Liver (tissue), 9 donors: ENCODE data around the gene COL19A1. TPM values are rescaled to one million over a fixed set of nuclear protein-coding genes. Genes with fewer than 3 reads are reported as not detected.

Experiments used
- DNase-seq: peaks from one replicate; pipeline ENCODE4 v3.0.0-alpha.2; 2017; ENCODE audit warnings: low spot score
- H3K27ac ChIP-seq, 2 donors: one replicate each; pipeline ENCODE4 v1.7.0; 2013; ENCODE audit warnings: inconsistent platforms in 2 of 2, low read length in 2 of 2, control low read depth in 1 of 2, low read depth in 1 of 2, mild to moderate bottlenecking in 1 of 2
- H3K27me3 ChIP-seq, 4 donors: one replicate each; pipeline versions ENCODE4 v1.6.1 to v1.7.0; 2013; ENCODE audit warnings: low read length in 3 of 4, inconsistent platforms in 1 of 4, mild to moderate bottlenecking in 1 of 4, moderate library complexity in 1 of 4; ENCODE audit not compliant: control insufficient read depth in 4 of 4, insufficient read depth in 4 of 4
- H3K36me3 ChIP-seq, 4 donors: one replicate each; pipeline versions ENCODE4 v1.6.1 to v1.7.0; 2013; ENCODE audit warnings: low read length in 3 of 4, mild to moderate bottlenecking in 3 of 4, low read depth in 1 of 4, moderate library complexity in 1 of 4; ENCODE audit not compliant: control insufficient read depth in 4 of 4, insufficient read depth in 3 of 4
- H3K4me1 ChIP-seq, 4 donors: one replicate each; pipeline versions ENCODE4 v1.6.1 to v1.7.0; 2013; ENCODE audit warnings: low read length in 3 of 4, mild to moderate bottlenecking in 3 of 4, moderate library complexity in 1 of 4; ENCODE audit not compliant: control insufficient read depth in 4 of 4, insufficient read depth in 4 of 4
- H3K4me3 ChIP-seq, 3 donors: one replicate each; pipeline versions ENCODE4 v1.6.1 to v1.7.0; 2013; ENCODE audit warnings: low read length in 3 of 3, control low read depth in 1 of 3, low read depth in 1 of 3, mild to moderate bottlenecking in 1 of 3
- H3K9ac ChIP-seq, 2 donors: one replicate each; pipeline ENCODE4 v1.7.0; 2013; ENCODE audit warnings: low read length in 2 of 2, mild to moderate bottlenecking in 2 of 2, moderate library complexity in 2 of 2, control low read depth in 1 of 2, low read depth in 1 of 2
- H3K9me3 ChIP-seq, 4 donors: one replicate each; pipeline versions ENCODE4 v1.6.1 to v1.7.0; 2013; ENCODE audit warnings: low read length in 3 of 4; ENCODE audit not compliant: control insufficient read depth in 4 of 4
- ATF3 ChIP-seq: IDR thresholded peaks from 2 replicates; pipeline ENCODE4 v1.6.1; 2016; ENCODE audit warnings: antibody characterized with exemption
- CTCF ChIP-seq: fragments of 150-350 bp; IDR thresholded peaks from 2 replicates; pipeline ENCODE4 v1.5.1; 2017; ENCODE audit warnings: improper control_type of control experiment, low read depth, low read length; ENCODE audit not compliant: missing input control
- EGR1 ChIP-seq, 2 donors: IDR thresholded peaks; 2 replicates each; pipeline ENCODE4 v1.6.1; 2016 to 2018; ENCODE audit warnings: antibody characterized with exemption in 2 of 2, low read depth in 2 of 2
- FOXA1 ChIP-seq: IDR thresholded peaks from 2 replicates; pipeline ENCODE4 v1.6.1; 2016; ENCODE audit warnings: antibody characterized with exemption
- FOXA2 ChIP-seq: IDR thresholded peaks from 2 replicates; pipeline ENCODE4 v1.6.1; 2016; ENCODE audit warnings: antibody characterized with exemption
- GABPA ChIP-seq, 2 donors: IDR thresholded peaks in 1 of 2; conservative IDR thresholded peaks in 1 of 2; 2 replicates each; pipeline ENCODE4 v1.6.1; 2016; ENCODE audit warnings: antibody characterized with exemption in 2 of 2, mild to moderate bottlenecking in 1 of 2, moderate library complexity in 1 of 2
- HNF4G ChIP-seq: IDR thresholded peaks from 2 replicates; pipeline ENCODE4 v1.6.1; 2016; ENCODE audit warnings: antibody characterized with exemption
- JUND ChIP-seq, 2 donors: IDR thresholded peaks; 2 replicates each; pipeline ENCODE4 v1.6.1; 2016; ENCODE audit warnings: antibody characterized with exemption in 2 of 2
- NR2F2 ChIP-seq: IDR thresholded peaks from 2 replicates; pipeline ENCODE4 v1.6.1; 2016; ENCODE audit warnings: antibody characterized with exemption
- RAD21 ChIP-seq, 2 donors: IDR thresholded peaks; 2 replicates each; pipeline ENCODE4 v1.6.1; 2016; ENCODE audit warnings: antibody characterized with exemption in 2 of 2, mild to moderate bottlenecking in 2 of 2
- RXRA ChIP-seq, 2 donors: IDR thresholded peaks; 2 replicates each; pipeline ENCODE4 v1.6.1; 2017 to 2018; ENCODE audit warnings: antibody characterized with exemption in 2 of 2, mild to moderate bottlenecking in 1 of 2
- SP1 ChIP-seq: IDR thresholded peaks from 2 replicates; pipeline ENCODE4 v1.6.1; 2018; ENCODE audit warnings: antibody characterized with exemption, mild to moderate bottlenecking
- TAF1 ChIP-seq: conservative IDR thresholded peaks from 2 replicates; pipeline ENCODE4 v1.6.1; 2016; ENCODE audit warnings: antibody characterized with exemption, mild to moderate bottlenecking
- YY1 ChIP-seq: IDR thresholded peaks from 2 replicates; pipeline ENCODE4 v1.6.1; 2016; ENCODE audit warnings: antibody characterized with exemption, mild to moderate bottlenecking
- ZBTB33 ChIP-seq: IDR thresholded peaks from 2 replicates; pipeline ENCODE4 v1.6.1; 2016; ENCODE audit warnings: antibody characterized with exemption
- WGBS: extraction: QIAGEN DNeasy Blood & Tissue Kit; methylation state at CpG from one replicate; pipeline ENCODE4 v1.1.7; 2013; 5-methylcytosine and 5-hydroxymethylcytosine counted together
- polyA plus RNA-seq, 2 donors: library from polyadenylated mRNA; stranded (reverse) in 1 of 2; unstranded in 1 of 2; fragments of 200-250 nt in 1 of 2; fragments of >200 nt in 1 of 2; fragmentation: Nextera tagmentation in 1 of 2; extraction: Ambion mirVana in 1 of 2; gene quantifications; one replicate each; pipeline versions ENCODE4 v1.2.1 to v1.2.3, GENCODE V29; 2013 to 2015
- total RNA-seq, 2 donors: library from RNA; depleted of rRNA; stranded (reverse); fragments of >200 nt; gene quantifications; one replicate each; pipeline ENCODE4 v1.2.3, GENCODE V29; 2014
- TF ChIP-seq, protein P1 (sequence below): IDR thresholded peaks from 2 replicates; pipeline ENCODE4 v1.6.1; 2016; ENCODE audit warnings: antibody characterized with exemption, mild to moderate bottlenecking
- TF ChIP-seq, protein P2 (sequence below): IDR thresholded peaks from 2 replicates; pipeline ENCODE4 v1.6.1; 2016; ENCODE audit warnings: antibody characterized with exemption
- donor health status: healthy.
- donor health status: healthy.
- donor health status: healthy.
- donor health status: healthy.
- donor health status: healthy.

COL19A1 gene
- total and polyA plus RNA-seq, 4 donors = 0.25 to 0.51 TPM; not detected in 2

GRCh38 chr6:70231311-70231710, 365.0 kb downstream of the COL19A1 start:
- Histone ChIP-seq H3K36me3 (no peaks in the 10 kb centered on the region), H3K27ac (no peak overlapping the region), H3K27me3 (peaks cover 0 to 5% (median 0%) of the 10 kb centered on the region in 4 donors), H3K9ac (no peak overlapping the region), H3K9me3 (no peaks in the 10 kb centered on the region), H3K4me3 (no peak overlapping the region), H3K4me1 (no peaks in the 10 kb centered on the region)
- no peak for TF ChIP-seq FOXA1
- TF ChIP-seq, protein P1, sequence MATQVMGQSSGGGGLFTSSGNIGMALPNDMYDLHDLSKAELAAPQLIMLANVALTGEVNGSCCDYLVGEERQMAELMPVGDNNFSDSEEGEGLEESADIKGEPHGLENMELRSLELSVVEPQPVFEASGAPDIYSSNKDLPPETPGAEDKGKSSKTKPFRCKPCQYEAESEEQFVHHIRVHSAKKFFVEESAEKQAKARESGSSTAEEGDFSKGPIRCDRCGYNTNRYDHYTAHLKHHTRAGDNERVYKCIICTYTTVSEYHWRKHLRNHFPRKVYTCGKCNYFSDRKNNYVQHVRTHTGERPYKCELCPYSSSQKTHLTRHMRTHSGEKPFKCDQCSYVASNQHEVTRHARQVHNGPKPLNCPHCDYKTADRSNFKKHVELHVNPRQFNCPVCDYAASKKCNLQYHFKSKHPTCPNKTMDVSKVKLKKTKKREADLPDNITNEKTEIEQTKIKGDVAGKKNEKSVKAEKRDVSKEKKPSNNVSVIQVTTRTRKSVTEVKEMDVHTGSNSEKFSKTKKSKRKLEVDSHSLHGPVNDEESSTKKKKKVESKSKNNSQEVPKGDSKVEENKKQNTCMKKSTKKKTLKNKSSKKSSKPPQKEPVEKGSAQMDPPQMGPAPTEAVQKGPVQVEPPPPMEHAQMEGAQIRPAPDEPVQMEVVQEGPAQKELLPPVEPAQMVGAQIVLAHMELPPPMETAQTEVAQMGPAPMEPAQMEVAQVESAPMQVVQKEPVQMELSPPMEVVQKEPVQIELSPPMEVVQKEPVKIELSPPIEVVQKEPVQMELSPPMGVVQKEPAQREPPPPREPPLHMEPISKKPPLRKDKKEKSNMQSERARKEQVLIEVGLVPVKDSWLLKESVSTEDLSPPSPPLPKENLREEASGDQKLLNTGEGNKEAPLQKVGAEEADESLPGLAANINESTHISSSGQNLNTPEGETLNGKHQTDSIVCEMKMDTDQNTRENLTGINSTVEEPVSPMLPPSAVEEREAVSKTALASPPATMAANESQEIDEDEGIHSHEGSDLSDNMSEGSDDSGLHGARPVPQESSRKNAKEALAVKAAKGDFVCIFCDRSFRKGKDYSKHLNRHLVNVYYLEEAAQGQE = no peak
- TF ChIP-seq, protein P2, sequence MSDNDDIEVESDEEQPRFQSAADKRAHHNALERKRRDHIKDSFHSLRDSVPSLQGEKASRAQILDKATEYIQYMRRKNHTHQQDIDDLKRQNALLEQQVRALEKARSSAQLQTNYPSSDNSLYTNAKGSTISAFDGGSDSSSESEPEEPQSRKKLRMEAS = no peak
- TF ChIP-seq YY1 = no peak
- TF ChIP-seq HNF4G = no peak
- TF ChIP-seq JUND (IDR thresholded peaks at IDR 0.05) = no peak
- no peak for TF ChIP-seq RAD21 (IDR thresholded peaks at IDR 0.05)
- TF ChIP-seq RXRA (IDR thresholded peaks at IDR 0.05) = no peak
- TF ChIP-seq ZBTB33 = no peak
- no peak for TF ChIP-seq CTCF
- TF ChIP-seq FOXA2 = no peak
- TF ChIP-seq GABPA (IDR thresholded peaks at IDR 0.05 in 1 of 2, conservative IDR thresholded peaks at IDR 0.05 in 1 of 2) = no peak
- TF ChIP-seq SP1 = no peak
- no peak for TF ChIP-seq NR2F2
- no peak for TF ChIP-seq TAF1
- 88% methylated on average over 2 of the region's 2 CpGs for WGBS
- no peak for DNase-seq

- Histone ChIP-seq H3K36me3 (no peaks in the 10 kb centered on the region), H3K9ac (no peak overlapping the region), H3K4me3 (no peak overlapping the region), H3K27ac (no peak overlapping the region), H3K27me3 (peaks cover 0 to 5% (median 0%) of the 10 kb centered on the region in 4 donors), H3K9me3 (no peaks in the 10 kb centered on the region), H3K4me1 (no peaks in the 10 kb centered on the region)
- no peak for DNase-seq
- WGBS = 85% methylated on average over 7 of the region's 7 CpGs
- no peak for TF ChIP-seq HNF4G
- TF ChIP-seq GABPA (IDR thresholded peaks at IDR 0.05 in 1 of 2, conservative IDR thresholded peaks at IDR 0.05 in 1 of 2) = no peak
- TF ChIP-seq ATF3 = no peak
- TF ChIP-seq FOXA1 = no peak
- TF ChIP-seq FOXA2 = no peak
- TF ChIP-seq SP1 = no peak
- no peak for TF ChIP-seq EGR1 (IDR thresholded peaks at IDR 0.05; ENCODE audit: low read depth in 2 of 2)
- no peak for TF ChIP-seq YY1
- TF ChIP-seq, protein P2 = no peak
- no peak for TF ChIP-seq RXRA (IDR thresholded peaks at IDR 0.05)
- no peak for TF ChIP-seq ZBTB33
Observed at GRCh38 chr6:70234561-70235236, 368.3 kb downstream of the COL19A1 start.
